ENCODE data around the gene HMG20B. TPM values are rescaled to one million over a fixed set of nuclear protein-coding genes. Genes with fewer than 3 reads are reported as not detected.

Gene HMG20B
- total RNA-seq, 1 experiment from 2014 or later = 186 TPM

DNA sequence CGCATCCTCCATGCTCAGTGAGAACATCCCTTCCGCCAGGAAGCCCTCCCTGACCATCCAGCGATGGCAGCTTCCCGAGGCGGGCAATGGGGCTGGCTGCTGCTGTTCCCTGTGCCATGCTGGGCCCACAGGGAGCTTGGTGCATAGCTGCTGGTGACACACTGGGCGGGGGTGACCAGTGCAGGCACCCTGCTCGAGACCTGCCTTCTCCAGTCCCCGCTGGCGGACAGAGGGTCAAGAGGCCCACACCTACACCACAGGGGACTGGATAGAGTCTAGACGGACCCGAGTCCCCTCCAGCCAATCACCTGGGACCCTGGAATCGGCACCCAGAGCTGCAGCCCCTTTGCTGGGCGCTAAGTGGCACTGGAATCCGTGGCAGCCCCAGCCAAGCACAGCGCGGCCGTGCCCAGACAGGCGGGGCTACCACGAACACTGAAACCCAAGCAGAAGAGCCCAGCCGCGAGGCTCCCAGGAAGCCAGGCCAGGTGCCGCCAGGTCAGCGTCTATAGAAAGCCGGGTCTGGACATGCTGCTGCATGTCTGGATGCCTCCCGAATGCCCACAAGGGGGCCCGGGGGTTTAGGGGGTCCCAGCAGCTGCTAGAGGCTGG is 42.9 kb downstream of the HMG20B start:
- no peak for TF ChIP-seq ZNF274 (IDR thresholded peaks at IDR 0.05; ENCODE audit: low read depth, low read length)
- TF ChIP-seq SIN3A (IDR thresholded peaks at IDR 0.05; ENCODE audit: low read depth) = no peak
- no peak for TF ChIP-seq ZFX (IDR thresholded peaks at IDR 0.05)
- no peak for TF ChIP-seq FOSL1 (IDR thresholded peaks at IDR 0.05; ENCODE audit: low read depth)
- TF ChIP-seq, protein P1, sequence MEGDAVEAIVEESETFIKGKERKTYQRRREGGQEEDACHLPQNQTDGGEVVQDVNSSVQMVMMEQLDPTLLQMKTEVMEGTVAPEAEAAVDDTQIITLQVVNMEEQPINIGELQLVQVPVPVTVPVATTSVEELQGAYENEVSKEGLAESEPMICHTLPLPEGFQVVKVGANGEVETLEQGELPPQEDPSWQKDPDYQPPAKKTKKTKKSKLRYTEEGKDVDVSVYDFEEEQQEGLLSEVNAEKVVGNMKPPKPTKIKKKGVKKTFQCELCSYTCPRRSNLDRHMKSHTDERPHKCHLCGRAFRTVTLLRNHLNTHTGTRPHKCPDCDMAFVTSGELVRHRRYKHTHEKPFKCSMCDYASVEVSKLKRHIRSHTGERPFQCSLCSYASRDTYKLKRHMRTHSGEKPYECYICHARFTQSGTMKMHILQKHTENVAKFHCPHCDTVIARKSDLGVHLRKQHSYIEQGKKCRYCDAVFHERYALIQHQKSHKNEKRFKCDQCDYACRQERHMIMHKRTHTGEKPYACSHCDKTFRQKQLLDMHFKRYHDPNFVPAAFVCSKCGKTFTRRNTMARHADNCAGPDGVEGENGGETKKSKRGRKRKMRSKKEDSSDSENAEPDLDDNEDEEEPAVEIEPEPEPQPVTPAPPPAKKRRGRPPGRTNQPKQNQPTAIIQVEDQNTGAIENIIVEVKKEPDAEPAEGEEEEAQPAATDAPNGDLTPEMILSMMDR (IDR thresholded peaks at IDR 0.05 in 2 of 3, conservative IDR thresholded peaks at IDR 0.05 in 1 of 3; ENCODE audit: borderline replicate concordance in 1 of 3, insufficient read depth in 1 of 3, low read depth in 2 of 3, low read length in 2 of 3) = no peak
- TF ChIP-seq, protein P2, sequence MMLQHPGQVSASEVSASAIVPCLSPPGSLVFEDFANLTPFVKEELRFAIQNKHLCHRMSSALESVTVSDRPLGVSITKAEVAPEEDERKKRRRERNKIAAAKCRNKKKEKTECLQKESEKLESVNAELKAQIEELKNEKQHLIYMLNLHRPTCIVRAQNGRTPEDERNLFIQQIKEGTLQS (IDR thresholded peaks at IDR 0.05) = no peak
- TF ChIP-seq, protein P3, sequence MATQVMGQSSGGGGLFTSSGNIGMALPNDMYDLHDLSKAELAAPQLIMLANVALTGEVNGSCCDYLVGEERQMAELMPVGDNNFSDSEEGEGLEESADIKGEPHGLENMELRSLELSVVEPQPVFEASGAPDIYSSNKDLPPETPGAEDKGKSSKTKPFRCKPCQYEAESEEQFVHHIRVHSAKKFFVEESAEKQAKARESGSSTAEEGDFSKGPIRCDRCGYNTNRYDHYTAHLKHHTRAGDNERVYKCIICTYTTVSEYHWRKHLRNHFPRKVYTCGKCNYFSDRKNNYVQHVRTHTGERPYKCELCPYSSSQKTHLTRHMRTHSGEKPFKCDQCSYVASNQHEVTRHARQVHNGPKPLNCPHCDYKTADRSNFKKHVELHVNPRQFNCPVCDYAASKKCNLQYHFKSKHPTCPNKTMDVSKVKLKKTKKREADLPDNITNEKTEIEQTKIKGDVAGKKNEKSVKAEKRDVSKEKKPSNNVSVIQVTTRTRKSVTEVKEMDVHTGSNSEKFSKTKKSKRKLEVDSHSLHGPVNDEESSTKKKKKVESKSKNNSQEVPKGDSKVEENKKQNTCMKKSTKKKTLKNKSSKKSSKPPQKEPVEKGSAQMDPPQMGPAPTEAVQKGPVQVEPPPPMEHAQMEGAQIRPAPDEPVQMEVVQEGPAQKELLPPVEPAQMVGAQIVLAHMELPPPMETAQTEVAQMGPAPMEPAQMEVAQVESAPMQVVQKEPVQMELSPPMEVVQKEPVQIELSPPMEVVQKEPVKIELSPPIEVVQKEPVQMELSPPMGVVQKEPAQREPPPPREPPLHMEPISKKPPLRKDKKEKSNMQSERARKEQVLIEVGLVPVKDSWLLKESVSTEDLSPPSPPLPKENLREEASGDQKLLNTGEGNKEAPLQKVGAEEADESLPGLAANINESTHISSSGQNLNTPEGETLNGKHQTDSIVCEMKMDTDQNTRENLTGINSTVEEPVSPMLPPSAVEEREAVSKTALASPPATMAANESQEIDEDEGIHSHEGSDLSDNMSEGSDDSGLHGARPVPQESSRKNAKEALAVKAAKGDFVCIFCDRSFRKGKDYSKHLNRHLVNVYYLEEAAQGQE (IDR thresholded peaks at IDR 0.05; ENCODE audit: low read depth) = no peak
- TF ChIP-seq SP1 (IDR thresholded peaks at IDR 0.05; ENCODE audit: low read depth) = no peak
- TF ChIP-seq YY1 (IDR thresholded peaks at IDR 0.05; ENCODE audit: extremely low read depth, insufficient replicate concordance, low read depth, low read length) = no peak
- TF ChIP-seq POLR2A (IDR thresholded peaks at IDR 0.05; ENCODE audit: borderline replicate concordance, extremely low read depth, insufficient read depth, insufficient read length) = no peak
- no peak for TF ChIP-seq EGR1 (IDR thresholded peaks at IDR 0.05; ENCODE audit: low read depth)
- TF ChIP-seq, protein P4, sequence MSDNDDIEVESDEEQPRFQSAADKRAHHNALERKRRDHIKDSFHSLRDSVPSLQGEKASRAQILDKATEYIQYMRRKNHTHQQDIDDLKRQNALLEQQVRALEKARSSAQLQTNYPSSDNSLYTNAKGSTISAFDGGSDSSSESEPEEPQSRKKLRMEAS (IDR thresholded peaks at IDR 0.05) = no peak
- TF ChIP-seq RAD21 (IDR thresholded peaks at IDR 0.05; ENCODE audit: low read depth) = no peak
- TF ChIP-seq EZH2phosphoT487 (IDR thresholded peaks at IDR 0.05; ENCODE audit: borderline replicate concordance) = no peak
- TF ChIP-seq SRF (IDR thresholded peaks at IDR 0.05; ENCODE audit: low read depth) = no peak
- TF ChIP-seq, protein P5, sequence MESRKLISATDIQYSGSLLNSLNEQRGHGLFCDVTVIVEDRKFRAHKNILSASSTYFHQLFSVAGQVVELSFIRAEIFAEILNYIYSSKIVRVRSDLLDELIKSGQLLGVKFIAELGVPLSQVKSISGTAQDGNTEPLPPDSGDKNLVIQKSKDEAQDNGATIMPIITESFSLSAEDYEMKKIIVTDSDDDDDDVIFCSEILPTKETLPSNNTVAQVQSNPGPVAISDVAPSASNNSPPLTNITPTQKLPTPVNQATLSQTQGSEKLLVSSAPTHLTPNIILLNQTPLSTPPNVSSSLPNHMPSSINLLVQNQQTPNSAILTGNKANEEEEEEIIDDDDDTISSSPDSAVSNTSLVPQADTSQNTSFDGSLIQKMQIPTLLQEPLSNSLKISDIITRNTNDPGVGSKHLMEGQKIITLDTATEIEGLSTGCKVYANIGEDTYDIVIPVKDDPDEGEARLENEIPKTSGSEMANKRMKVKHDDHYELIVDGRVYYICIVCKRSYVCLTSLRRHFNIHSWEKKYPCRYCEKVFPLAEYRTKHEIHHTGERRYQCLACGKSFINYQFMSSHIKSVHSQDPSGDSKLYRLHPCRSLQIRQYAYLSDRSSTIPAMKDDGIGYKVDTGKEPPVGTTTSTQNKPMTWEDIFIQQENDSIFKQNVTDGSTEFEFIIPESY (IDR thresholded peaks at IDR 0.05; ENCODE audit: extremely low read depth, insufficient replicate concordance, low read length) = no peak
- TF ChIP-seq EZH2 (IDR thresholded peaks at IDR 0.05) = no peak
- no peak overlapping the region; the same call in 1 of the 2 replicates for H3K27ac ChIP-seq (ENCODE audit: low read depth, low read length)
- H4K20me1 ChIP-seq (ENCODE audit: insufficient read depth) = no peaks in the 10 kb centered on the region
- no peaks in the 10 kb centered on the region for H3K4me1 ChIP-seq (ENCODE audit: control insufficient read depth in 1 of 2, insufficient read depth in 2 of 2, low read length in 2 of 2)
- intact Hi-C loops (cut with micrococcal nuclease) = no loop called here
- H3K9me2 ChIP-seq (ENCODE audit: insufficient read depth) = no peaks in the 10 kb centered on the region
- no peak overlapping the region for H3K4me3 ChIP-seq (replicated peaks in 1 of 2; ENCODE audit: low read depth in 1 of 2, low read length in 2 of 2)
- ATAC-seq (no peak), DNase-seq (ENCODE audit: low read depth, low spot score) (no peak)
- no peaks in the 10 kb centered on the region for H3K9me3 ChIP-seq (ENCODE audit: control insufficient read depth in 1 of 2, insufficient read depth in 1 of 2, low read depth in 1 of 2, low read length in 2 of 2)
- no peaks in the 10 kb centered on the region for H3K27me3 ChIP-seq (ENCODE audit: insufficient read depth, low read length)
- BruUV-seq (replicated peaks) = no TSS peak
- H3K9ac ChIP-seq (ENCODE audit: low read length) = no peak overlapping the region
- peaks cover 0 to 7% of the 10 kb centered on the region in 2 experiments; a peak in 2 of 4 replicates for H3K36me3 ChIP-seq (ENCODE audit: control insufficient read depth in 1 of 2, insufficient read depth in 2 of 2, low read length in 2 of 2)
- H2AFZ ChIP-seq (ENCODE audit: low read depth, low read length, poor library complexity, severe bottlenecking) = no peak overlapping the region
- no peaks in the 10 kb centered on the region for H3K79me2 ChIP-seq (ENCODE audit: insufficient read depth, low read length)
- ChIA-PET POLR2A (no interaction called here), CTCF (no interaction called here), RAD21 (ENCODE audit: low non-redundant PET in 1 of 2, low total read pairs in 2 of 2, uncharacterized antibody in 2 of 2, unreplicated experiment in 2 of 2) (no interaction called here)
- H3K4me2 ChIP-seq (ENCODE audit: low read length) = no peak overlapping the region

Data from HCT116 (cell line).